HEK293 (cell line): ENCODE measurements around the gene RPL27.
"Not testable (repeated sequence)": the region's sequence is repeated elsewhere in the genome, so short reads cannot be mapped to it uniquely, and the experiment has no call there.

Source experiments
- CTCF ChIA-PET: fragments of 350-600 bp; formaldehyde crosslinking; extraction: SDS; loops from one replicate; lab custom pipeline; 2021; ENCODE audit warnings: antibody characterized with exemption; lab: Yijun Ruan, JAX
- POLR2A ChIA-PET: fragments of 300-600 bp; formaldehyde crosslinking; extraction: SDS; loops from one replicate; lab custom pipeline; 2020; ENCODE audit warnings: antibody characterized with exemption, inconsistent platforms; lab: Yijun Ruan, JAX
- H3K27ac ChIP-seq: fragments of 200-500 bp; sonication (Bioruptor generic); 2 replicates; pipeline ENCODE4 v1.5.1; 2014; ENCODE audit warnings: low read depth, low read length, control low read depth, inconsistent platforms; ENCODE audit errors: extremely low read depth
- H3K36me3 ChIP-seq, 2 experiments: fragments of 200-500 bp in 1 of 2; sonication (Bioruptor generic) in 1 of 2; 1 replicate in 1 of 2; 2 replicates in 1 of 2; pipeline ENCODE4 v1.5.1; 2014 to 2017; ENCODE audit warnings: inconsistent platforms in 2 of 2, low read length in 2 of 2; ENCODE audit not compliant: control insufficient read depth in 2 of 2, insufficient read depth in 1 of 2
- H3K4me1 ChIP-seq: fragments of 200-500 bp; sonication (Bioruptor generic); 2 replicates; pipeline ENCODE4 v1.5.1; 2014; ENCODE audit warnings: mild to moderate bottlenecking, low read length, inconsistent platforms; ENCODE audit not compliant: control insufficient read depth, insufficient read depth
- H3K4me3 ChIP-seq: 2 replicates; pipeline ENCODE4 v1.5.1; 2011; ENCODE audit warnings: low read depth, mild to moderate bottlenecking, control low read depth, low read length, moderate library complexity
- H3K9me3 ChIP-seq: fragments of 200-500 bp; sonication (Bioruptor generic); 2 replicates; pipeline ENCODE4 v1.5.1; 2014; ENCODE audit warnings: low read depth, low read length, inconsistent platforms; ENCODE audit not compliant: control insufficient read depth, insufficient read depth
- BCL11B ChIP-seq: fragments of 450-650 bp; formaldehyde crosslinking; IDR thresholded peaks from 2 replicates; pipeline ENCODE4 v1.5.1; 2016; ENCODE audit warnings: low read depth, missing biosample characterization, missing genetic modification characterization
- GLI4 ChIP-seq: fragments of 450-650 bp; formaldehyde crosslinking; IDR thresholded peaks from 2 replicates; pipeline ENCODE4 v1.5.1; 2016; ENCODE audit warnings: missing biosample characterization, missing genetic modification characterization
- GLIS1 ChIP-seq: fragments of 450-650 bp; formaldehyde crosslinking; IDR thresholded peaks from 2 replicates; pipeline ENCODE4 v1.5.1; 2016; ENCODE audit warnings: missing biosample characterization, missing genetic modification characterization
- OSR2 ChIP-seq: fragments of 450-650 bp; formaldehyde crosslinking; IDR thresholded peaks from 2 replicates; pipeline ENCODE4 v1.5.1; 2016; ENCODE audit warnings: missing biosample characterization, missing genetic modification characterization
- PRDM1 ChIP-seq: fragments of 450-650 bp; formaldehyde crosslinking; IDR thresholded peaks from 2 replicates; pipeline ENCODE4; 2016; ENCODE audit warnings: missing biosample characterization, missing genetic modification characterization
- SCRT1 ChIP-seq: fragments of 450-650 bp; formaldehyde crosslinking; IDR thresholded peaks from 2 replicates; pipeline ENCODE4 v1.5.1; 2016; ENCODE audit warnings: missing biosample characterization, missing genetic modification characterization, borderline replicate concordance
- SCRT2 ChIP-seq: fragments of 450-650 bp; formaldehyde crosslinking; IDR thresholded peaks from 2 replicates; pipeline ENCODE4 v1.5.1; 2016; ENCODE audit warnings: missing biosample characterization, missing genetic modification characterization
- YY2 ChIP-seq: fragments of 450-650 bp; formaldehyde crosslinking; IDR thresholded peaks from 2 replicates; pipeline ENCODE4 v1.5.1; 2016; ENCODE audit warnings: missing biosample characterization, missing genetic modification characterization
- ZBTB48 ChIP-seq: fragments of 450-650 bp; formaldehyde crosslinking; IDR thresholded peaks from 2 replicates; pipeline ENCODE4 v1.5.1; 2016; ENCODE audit warnings: missing biosample characterization, missing genetic modification characterization
- ZNF23 ChIP-seq: fragments of 450-650 bp; formaldehyde crosslinking; IDR thresholded peaks from 2 replicates; pipeline ENCODE4 v1.5.1; 2016; ENCODE audit warnings: missing biosample characterization, missing genetic modification characterization, borderline replicate concordance
- ZNF239 ChIP-seq: fragments of 450-650 bp; formaldehyde crosslinking; IDR thresholded peaks from 2 replicates; pipeline ENCODE4 v1.5.1; 2016; ENCODE audit warnings: missing biosample characterization, missing genetic modification characterization
- ZNF266 ChIP-seq: fragments of 450-650 bp; formaldehyde crosslinking; IDR thresholded peaks from 2 replicates; pipeline ENCODE4 v1.5.1; 2016; ENCODE audit warnings: missing biosample characterization, missing genetic modification characterization, low read depth
- ZNF416 ChIP-seq: fragments of 450-650 bp; formaldehyde crosslinking; IDR thresholded peaks from 2 replicates; pipeline ENCODE4 v1.5.1; 2016; ENCODE audit warnings: missing biosample characterization, missing genetic modification characterization
- ZNF610 ChIP-seq: fragments of 450-650 bp; formaldehyde crosslinking; IDR thresholded peaks from 2 replicates; pipeline ENCODE4 v1.5.1; 2016; ENCODE audit warnings: missing biosample characterization, missing genetic modification characterization, borderline replicate concordance
- ZNF621 ChIP-seq: fragments of 450-650 bp; formaldehyde crosslinking; IDR thresholded peaks from 2 replicates; pipeline ENCODE4 v1.5.1; 2017; ENCODE audit warnings: missing biosample characterization, missing genetic modification characterization
- ZNF777 ChIP-seq: fragments of 450-650 bp; formaldehyde crosslinking; IDR thresholded peaks from 2 replicates; pipeline ENCODE4 v1.5.1; 2017; ENCODE audit warnings: missing biosample characterization, missing genetic modification characterization, borderline replicate concordance
- ZNF792 ChIP-seq: fragments of 450-650 bp; formaldehyde crosslinking; IDR thresholded peaks from 2 replicates; pipeline ENCODE4 v1.5.1; 2016; ENCODE audit warnings: missing biosample characterization, missing genetic modification characterization
- ZNF830 ChIP-seq: fragments of 450-650 bp; IDR thresholded peaks from 2 replicates; pipeline ENCODE4 v1.5.0; 2018; ENCODE audit warnings: missing biosample characterization, missing genetic modification characterization, low read depth, mild to moderate bottlenecking, moderate library complexity
- TF ChIP-seq, protein P1 (sequence below): fragments of 450-650 bp; formaldehyde crosslinking; IDR thresholded peaks from 2 replicates; pipeline ENCODE4 v1.5.1; 2016; ENCODE audit warnings: missing biosample characterization, missing genetic modification characterization
- TF ChIP-seq, protein P2 (sequence below): fragments of 450-650 bp; formaldehyde crosslinking; IDR thresholded peaks from 2 replicates; pipeline ENCODE4; 2016; ENCODE audit warnings: missing biosample characterization, missing genetic modification characterization
- TF ChIP-seq, protein P3 (sequence below): fragments of 450-650 bp; formaldehyde crosslinking; IDR thresholded peaks from 2 replicates; pipeline ENCODE4 v1.5.1; 2016; ENCODE audit warnings: missing biosample characterization, missing genetic modification characterization, borderline replicate concordance
- TF ChIP-seq, protein P4 (sequence below): fragments of 450-650 bp; formaldehyde crosslinking; IDR thresholded peaks from 2 replicates; pipeline ENCODE4 v1.5.1; 2016; ENCODE audit warnings: missing biosample characterization, missing genetic modification characterization

RPL27 gene

DNA sequence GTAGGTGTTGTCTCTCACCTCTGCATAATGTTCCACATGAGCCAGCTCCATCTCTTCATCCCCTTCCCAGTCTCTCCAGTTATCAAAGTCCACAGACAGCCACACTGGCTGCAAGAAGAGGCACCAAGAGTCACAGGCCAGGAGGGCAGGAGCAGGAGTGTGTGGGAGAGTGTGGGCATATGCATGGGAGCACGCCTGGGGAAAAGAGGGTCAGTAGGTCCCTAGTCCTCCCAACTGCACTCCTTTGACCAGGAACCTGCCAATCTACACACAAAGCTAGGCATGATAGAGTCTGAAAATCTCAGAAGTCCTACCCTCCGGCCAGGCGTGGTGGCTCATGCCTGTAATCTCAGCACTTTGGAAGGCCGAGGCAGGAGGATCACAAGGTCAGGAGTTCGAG lies 26.6 kb upstream of the RPL27 start:
- Histone ChIP-seq H3K4me3 (no peak overlapping the region), H3K27ac (no peak overlapping the region), H3K9me3 (no peaks in the 10 kb centered on the region), H3K36me3 (no peaks in the 10 kb centered on the region; a peak in 1 of 3 replicates), H3K4me1 (no peaks in the 10 kb centered on the region)
- TF ChIP-seq, protein P1, sequence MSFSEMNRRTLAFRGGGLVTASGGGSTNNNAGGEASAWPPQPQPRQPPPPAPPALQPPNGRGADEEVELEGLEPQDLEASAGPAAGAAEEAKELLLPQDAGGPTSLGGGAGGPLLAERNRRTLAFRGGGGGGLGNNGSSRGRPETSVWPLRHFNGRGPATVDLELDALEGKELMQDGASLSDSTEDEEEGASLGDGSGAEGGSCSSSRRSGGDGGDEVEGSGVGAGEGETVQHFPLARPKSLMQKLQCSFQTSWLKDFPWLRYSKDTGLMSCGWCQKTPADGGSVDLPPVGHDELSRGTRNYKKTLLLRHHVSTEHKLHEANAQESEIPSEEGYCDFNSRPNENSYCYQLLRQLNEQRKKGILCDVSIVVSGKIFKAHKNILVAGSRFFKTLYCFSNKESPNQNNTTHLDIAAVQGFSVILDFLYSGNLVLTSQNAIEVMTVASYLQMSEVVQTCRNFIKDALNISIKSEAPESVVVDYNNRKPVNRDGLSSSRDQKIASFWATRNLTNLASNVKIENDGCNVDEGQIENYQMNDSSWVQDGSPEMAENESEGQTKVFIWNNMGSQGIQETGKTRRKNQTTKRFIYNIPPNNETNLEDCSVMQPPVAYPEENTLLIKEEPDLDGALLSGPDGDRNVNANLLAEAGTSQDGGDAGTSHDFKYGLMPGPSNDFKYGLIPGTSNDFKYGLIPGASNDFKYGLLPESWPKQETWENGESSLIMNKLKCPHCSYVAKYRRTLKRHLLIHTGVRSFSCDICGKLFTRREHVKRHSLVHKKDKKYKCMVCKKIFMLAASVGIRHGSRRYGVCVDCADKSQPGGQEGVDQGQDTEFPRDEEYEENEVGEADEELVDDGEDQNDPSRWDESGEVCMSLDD (tag by site-specific recombination) = no peak
- no peak for TF ChIP-seq YY2 (tag by site-specific recombination)
- TF ChIP-seq SCRT1 = no peak
- no peak for TF ChIP-seq SCRT2 (tag by site-specific recombination)
- no peak for TF ChIP-seq GLI4 (tag by site-specific recombination)
- no peak for TF ChIP-seq ZNF777 (tag by site-specific recombination)
- no peak for TF ChIP-seq BCL11B (tag by site-specific recombination)
- TF ChIP-seq ZBTB48 (tag by site-specific recombination) = no peak
- TF ChIP-seq, protein P2, sequence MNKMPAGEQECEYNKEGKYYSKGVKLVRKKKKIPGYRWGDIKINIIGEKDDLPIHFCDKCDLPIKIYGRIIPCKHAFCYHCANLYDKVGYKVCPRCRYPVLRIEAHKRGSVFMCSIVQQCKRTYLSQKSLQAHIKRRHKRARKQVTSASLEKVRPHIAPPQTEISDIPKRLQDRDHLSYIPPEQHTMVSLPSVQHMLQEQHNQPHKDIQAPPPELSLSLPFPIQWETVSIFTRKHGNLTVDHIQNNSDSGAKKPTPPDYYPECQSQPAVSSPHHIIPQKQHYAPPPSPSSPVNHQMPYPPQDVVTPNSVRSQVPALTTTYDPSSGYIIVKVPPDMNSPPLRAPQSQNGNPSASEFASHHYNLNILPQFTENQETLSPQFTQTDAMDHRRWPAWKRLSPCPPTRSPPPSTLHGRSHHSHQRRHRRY (tag by site-specific recombination) = no peak
- no peak for TF ChIP-seq ZNF830 (tag by site-specific recombination)
- TF ChIP-seq, protein P3, sequence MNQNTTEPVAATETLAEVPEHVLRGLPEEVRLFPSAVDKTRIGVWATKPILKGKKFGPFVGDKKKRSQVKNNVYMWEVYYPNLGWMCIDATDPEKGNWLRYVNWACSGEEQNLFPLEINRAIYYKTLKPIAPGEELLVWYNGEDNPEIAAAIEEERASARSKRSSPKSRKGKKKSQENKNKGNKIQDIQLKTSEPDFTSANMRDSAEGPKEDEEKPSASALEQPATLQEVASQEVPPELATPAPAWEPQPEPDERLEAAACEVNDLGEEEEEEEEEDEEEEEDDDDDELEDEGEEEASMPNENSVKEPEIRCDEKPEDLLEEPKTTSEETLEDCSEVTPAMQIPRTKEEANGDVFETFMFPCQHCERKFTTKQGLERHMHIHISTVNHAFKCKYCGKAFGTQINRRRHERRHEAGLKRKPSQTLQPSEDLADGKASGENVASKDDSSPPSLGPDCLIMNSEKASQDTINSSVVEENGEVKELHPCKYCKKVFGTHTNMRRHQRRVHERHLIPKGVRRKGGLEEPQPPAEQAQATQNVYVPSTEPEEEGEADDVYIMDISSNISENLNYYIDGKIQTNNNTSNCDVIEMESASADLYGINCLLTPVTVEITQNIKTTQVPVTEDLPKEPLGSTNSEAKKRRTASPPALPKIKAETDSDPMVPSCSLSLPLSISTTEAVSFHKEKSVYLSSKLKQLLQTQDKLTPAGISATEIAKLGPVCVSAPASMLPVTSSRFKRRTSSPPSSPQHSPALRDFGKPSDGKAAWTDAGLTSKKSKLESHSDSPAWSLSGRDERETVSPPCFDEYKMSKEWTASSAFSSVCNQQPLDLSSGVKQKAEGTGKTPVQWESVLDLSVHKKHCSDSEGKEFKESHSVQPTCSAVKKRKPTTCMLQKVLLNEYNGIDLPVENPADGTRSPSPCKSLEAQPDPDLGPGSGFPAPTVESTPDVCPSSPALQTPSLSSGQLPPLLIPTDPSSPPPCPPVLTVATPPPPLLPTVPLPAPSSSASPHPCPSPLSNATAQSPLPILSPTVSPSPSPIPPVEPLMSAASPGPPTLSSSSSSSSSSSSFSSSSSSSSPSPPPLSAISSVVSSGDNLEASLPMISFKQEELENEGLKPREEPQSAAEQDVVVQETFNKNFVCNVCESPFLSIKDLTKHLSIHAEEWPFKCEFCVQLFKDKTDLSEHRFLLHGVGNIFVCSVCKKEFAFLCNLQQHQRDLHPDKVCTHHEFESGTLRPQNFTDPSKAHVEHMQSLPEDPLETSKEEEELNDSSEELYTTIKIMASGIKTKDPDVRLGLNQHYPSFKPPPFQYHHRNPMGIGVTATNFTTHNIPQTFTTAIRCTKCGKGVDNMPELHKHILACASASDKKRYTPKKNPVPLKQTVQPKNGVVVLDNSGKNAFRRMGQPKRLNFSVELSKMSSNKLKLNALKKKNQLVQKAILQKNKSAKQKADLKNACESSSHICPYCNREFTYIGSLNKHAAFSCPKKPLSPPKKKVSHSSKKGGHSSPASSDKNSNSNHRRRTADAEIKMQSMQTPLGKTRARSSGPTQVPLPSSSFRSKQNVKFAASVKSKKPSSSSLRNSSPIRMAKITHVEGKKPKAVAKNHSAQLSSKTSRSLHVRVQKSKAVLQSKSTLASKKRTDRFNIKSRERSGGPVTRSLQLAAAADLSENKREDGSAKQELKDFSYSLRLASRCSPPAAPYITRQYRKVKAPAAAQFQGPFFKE = no peak
- POLR2A ChIA-PET = interaction anchor here (0.6 kb wide), 1 partner anchor 27 kb away, joined by 3 read pairs; no protein-coding TSS in a partner anchor
- CTCF ChIA-PET = no interaction called here

DNA sequence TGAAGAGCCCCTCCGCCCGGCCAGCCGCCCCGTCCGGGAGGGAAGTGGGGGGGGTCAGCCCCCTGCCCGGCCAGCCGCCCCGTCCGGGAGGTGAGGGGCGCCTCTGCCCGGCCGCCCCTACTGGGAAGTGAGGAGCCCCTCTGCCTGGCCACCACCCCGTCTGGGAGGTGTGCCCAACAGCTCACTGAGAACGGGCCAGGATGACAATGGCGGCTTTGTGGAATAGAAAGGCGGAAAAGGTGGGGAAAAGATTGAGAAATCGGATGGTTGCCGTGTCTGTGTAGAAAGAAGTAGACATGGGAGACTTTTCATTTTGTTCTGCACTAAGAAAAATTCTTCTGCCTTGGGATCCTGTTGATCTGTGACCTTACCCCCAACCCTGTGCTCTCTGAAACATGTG lies 24.9 kb upstream of the RPL27 start:
- H3K4me1 ChIP-seq, CTCF ChIA-PET, H3K9me3 ChIP-seq, H3K27ac ChIP-seq, H3K4me3 ChIP-seq, POLR2A ChIA-PET, H3K36me3 ChIP-seq: not testable (repeated sequence)

DNA sequence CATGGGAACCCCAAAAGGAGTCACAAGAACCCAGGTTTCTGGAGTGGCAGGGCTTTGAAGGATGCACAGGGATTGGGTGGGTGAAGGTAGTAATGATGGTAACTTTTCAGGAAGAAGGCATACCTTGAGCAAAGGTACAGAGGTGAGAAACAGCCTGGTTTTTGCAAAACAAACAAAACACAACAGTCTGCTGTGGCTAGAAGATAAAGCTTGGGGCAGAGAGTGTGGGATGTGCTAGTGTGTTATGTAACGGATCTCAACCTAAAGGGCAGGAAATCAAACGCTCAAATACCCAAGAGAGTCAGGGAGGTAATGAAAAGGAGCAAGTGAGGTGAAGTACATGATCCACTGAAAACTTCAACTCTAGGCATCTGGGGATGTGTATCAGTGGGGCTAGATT lies 23.0 kb upstream of the RPL27 start:
- H3K9me3 ChIP-seq = no peaks in the 10 kb centered on the region
- H3K27ac ChIP-seq = no peak overlapping the region
- no peaks in the 10 kb centered on the region; a peak in 1 of 3 replicates for H3K36me3 ChIP-seq
- no peak overlapping the region for H3K4me3 ChIP-seq
- ChIA-PET CTCF (no interaction called here), POLR2A (interaction anchor here (0.7 kb wide), 1 partner anchor 36 kb away, joined by 3 read pairs; no protein-coding TSS in a partner anchor)
- peaks cover 3% of the 10 kb centered on the region; the same call in 1 of the 2 replicates for H3K4me1 ChIP-seq
- no peak for TF ChIP-seq GLIS1 (tag by site-specific recombination)
- no peak for TF ChIP-seq ZNF610 (tag by site-specific recombination)
- no peak for TF ChIP-seq ZNF23
- TF ChIP-seq ZBTB48 (tag by site-specific recombination) = no peak
- no peak for TF ChIP-seq ZNF266 (tag by site-specific recombination)
- TF ChIP-seq ZNF792 (tag by site-specific recombination) = no peak
- TF ChIP-seq, protein P4, sequence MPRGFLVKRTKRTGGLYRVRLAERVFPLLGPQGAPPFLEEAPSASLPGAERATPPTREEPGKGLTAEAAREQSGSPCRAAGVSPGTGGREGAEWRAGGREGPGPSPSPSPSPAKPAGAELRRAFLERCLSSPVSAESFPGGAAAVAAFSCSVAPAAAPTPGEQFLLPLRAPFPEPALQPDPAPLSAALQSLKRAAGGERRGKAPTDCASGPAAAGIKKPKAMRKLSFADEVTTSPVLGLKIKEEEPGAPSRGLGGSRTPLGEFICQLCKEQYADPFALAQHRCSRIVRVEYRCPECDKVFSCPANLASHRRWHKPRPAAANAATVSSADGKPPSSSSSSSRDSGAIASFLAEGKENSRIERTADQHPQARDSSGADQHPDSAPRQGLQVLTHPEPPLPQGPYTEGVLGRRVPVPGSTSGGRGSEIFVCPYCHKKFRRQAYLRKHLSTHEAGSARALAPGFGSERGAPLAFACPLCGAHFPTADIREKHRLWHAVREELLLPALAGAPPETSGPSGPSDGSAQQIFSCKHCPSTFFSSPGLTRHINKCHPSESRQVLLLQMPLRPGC (tag by site-specific recombination) = no peak
- no peak for TF ChIP-seq PRDM1 (tag by site-specific recombination)
- TF ChIP-seq OSR2 (tag by site-specific recombination) = no peak
- no peak for TF ChIP-seq ZNF621 (tag by site-specific recombination)
- TF ChIP-seq ZNF239 (tag by site-specific recombination) = no peak
- no peak for TF ChIP-seq ZNF416
